NCI-H146 (cell line): ENCODE data around the gene MAP2K1.
"Not testable (repeated sequence)": the region's sequence is repeated elsewhere in the genome, so short reads cannot be mapped to it uniquely, and the experiment has no call there.

Experiments used
- DNase-seq: peaks from one replicate; lab custom pipeline; 2025; lab: John Stamatoyannopoulos, UW

Gene MAP2K1

GRCh38 chr15:66393037-66393436, 6.3 kb downstream of the MAP2K1 start:
- not testable (repeated sequence) for DNase-seq

DNA sequence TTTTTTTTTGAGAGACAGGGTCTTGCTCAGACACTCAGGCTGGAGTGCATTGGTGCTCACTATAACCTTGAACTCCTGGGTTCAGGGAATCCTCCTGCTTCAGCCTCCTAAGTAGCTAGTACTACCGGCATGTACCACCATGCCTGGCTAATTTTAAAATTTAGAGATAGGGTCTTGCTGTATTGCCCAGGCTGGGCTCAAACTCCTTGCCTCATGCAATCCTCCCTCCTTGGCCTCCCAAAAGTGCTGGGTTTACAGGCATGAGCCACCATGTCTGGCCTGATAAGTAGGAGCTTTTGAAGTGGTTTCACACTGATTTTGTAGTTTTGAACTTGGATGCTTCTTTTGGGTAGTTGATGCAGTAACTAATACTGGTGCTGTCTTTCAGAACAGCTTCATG, 7.8 kb downstream of the MAP2K1 start:
- no peak for DNase-seq

DNA sequence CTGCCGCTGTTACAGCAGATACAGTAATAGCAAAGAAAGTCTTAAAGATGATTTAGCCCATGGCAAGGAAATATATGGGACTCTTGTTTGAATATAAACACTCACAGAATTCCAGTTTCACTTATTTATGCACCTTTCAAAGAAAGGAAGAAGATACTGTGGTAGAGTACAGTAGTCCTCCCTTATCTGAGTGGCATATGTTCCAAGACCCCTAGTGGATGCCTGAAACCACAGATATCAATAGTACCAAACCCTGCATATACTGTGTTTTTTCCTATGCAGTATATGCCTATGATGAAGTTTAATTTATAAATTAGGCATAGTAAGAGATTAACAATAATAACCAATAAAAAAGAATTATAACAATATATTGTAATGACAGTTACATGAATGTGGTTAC, 8.2 kb downstream of the MAP2K1 start:
- DNase-seq = no peak

DNA sequence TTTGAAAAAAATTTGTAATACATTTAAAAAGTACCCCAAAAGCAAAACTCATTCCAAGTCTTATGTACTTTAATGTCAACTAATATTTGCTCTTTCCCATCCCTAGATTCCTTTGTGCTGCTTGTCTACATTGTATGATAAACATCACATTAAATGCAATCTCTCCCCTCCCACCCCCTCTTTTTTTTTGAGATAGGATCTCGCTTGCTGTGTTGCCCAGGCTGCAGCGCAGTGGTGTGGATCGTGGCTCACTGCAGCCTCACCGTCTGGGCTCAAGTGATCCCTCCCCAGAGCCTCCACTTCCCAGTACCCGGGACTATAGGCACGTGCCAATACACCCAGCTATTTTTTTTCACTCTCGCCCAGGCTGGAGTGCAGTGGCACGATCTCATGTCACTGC, 12.6 kb downstream of the MAP2K1 start:
- no peak for DNase-seq

DNA sequence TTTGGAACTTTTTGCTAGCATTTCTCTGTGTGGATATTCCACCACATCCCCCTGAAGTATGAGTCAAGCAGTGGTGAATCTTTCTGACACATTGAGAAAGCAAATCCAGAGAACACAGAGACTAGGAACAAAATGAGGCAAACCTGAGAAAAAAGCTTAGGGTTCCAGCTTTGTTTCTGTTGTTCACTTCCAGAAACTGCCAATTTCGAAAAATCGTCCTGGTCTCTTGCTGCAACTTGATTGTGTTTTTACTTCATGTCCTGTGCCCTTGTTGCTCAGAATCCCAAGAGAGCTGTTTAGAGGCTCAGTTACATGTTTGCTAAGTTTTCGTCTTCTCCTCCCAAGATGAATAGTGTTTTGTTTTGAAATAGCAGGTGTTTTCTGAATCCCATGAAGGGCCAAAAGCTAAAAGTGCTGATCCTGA, 13.7 kb downstream of the MAP2K1 start:
- DNase-seq = no peak

GRCh38 chr15:66401130-66402021, 14.7 kb downstream of the MAP2K1 start:
- DNase-seq = no peak

DNA sequence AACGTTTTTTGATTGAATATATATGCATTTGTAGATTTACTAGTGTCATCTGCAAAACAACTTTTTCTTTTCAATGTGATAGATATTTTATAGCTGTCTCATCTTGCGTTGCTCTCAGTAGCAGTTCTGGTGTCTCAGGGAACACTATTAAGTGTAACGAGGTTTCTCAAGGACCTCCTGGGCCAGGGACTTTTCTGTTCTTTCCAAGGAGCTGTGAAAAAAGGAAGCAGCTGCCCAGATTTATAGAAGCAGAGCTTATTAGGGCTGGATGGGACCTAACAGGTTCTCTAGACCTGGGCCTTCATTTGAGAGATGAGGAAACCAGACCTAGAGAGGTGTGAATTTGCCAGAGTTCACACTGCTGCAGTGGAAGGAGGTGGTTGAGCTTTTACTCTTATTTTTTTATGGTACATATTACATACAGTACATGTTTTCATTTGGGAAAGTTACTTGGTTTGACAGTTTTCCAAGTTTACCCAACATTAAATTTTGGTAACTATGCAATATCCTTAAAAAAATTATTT, 16.1 kb downstream of the MAP2K1 start:
- DNase-seq = no peak

GRCh38 chr15:66403323-66403722, 16.6 kb downstream of the MAP2K1 start:
- no peak for DNase-seq

- DNase-seq = no peak
Measured at GRCh38 chr15:66404122-66404521, 17.4 kb downstream of the MAP2K1 start.

DNA sequence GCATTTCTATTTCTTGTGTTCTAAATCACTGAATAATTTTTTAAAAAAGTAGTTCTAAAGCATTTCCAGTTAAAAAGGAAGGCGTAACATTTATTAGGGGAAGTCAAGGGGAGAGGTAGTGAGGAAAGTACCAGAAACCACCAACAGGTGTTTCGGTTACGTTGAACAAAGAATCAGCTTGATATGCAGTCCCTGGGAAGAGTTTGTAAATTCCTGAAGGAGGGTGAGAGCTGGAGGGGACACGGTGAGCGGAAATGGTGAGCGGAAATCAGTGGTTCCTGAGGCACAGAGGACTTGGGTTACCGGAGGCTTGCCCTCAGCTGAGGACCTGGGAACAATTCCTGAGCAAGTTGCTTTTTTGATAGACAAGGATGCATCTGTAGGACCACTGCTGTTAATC, 17.8 kb downstream of the MAP2K1 start:
- no peak for DNase-seq

DNA sequence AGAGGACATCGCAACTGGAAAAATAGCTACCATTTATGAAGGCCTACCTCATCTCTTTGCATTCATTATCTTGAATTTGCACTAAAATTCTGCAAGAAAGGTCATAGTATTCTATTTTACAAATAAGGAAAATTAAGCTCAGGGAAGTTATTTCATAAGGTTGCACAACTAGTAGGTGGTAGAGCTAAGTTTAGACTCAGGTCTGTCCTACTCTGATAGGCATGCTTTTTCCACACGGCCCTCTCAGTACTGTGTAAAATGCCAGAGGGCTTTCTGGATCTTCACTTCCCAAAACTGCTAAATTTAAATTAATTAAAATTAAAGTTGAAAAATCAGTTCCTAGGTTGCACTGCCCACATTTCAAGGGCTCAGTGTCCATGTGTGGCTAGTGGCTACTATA, 18.3 kb downstream of the MAP2K1 start:
- no peak for DNase-seq

GRCh38 chr15:66405615-66406014, 18.9 kb downstream of the MAP2K1 start:
- peak; percentile 39 for DNase-seq

GRCh38 chr15:66408254-66408653, 21.5 kb downstream of the MAP2K1 start:
- DNase-seq = no peak

GRCh38 chr15:66408675-66409282, 22.1 kb downstream of the MAP2K1 start:
- DNase-seq = no peak

DNA sequence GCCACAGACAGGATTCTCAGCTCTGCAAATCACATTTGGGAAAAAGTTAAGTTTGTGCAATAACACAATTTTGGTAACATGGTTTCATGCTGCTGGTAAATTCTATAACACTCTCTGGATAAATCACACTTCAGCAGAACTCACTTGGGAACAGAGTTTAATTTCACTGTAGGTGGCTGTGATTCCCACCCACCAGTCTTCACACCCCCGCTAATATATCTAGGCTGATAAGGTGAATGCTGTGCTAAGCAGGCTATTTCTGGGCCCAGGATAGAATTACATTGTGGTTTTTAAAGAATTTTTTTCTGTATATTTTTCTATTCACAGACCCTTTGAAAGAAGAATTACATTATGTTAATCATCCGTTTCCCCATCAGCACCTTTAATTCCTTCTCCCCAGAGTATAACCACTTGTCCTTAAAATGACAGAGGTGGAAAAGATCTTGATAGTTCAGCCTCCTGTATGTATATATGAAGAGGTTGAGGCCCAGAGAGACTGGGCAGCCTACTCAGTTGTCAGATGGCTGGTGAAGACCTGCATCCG, 22.9 kb downstream of the MAP2K1 start:
- no peak for DNase-seq

DNA sequence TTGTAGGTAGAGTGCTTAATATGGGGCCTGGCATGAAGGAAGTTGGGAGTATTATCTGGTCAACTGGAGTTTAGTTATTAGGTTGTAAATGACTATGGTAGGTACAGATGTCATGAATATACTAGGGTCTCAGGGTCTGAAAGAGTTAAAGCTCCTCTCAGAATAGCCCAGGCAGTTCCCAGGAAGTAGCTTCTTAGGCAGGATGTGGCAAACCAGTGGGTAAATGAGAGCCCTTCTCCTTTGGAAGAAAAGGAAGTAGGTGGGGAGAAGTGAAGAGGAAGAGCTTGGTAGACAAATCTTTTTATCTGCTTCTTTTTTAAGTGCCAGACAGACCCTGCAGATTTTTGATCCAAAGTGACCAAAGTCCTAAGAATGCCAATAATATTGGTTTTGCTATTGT, 24.5 kb downstream of the MAP2K1 start:
- no peak for DNase-seq

DNA sequence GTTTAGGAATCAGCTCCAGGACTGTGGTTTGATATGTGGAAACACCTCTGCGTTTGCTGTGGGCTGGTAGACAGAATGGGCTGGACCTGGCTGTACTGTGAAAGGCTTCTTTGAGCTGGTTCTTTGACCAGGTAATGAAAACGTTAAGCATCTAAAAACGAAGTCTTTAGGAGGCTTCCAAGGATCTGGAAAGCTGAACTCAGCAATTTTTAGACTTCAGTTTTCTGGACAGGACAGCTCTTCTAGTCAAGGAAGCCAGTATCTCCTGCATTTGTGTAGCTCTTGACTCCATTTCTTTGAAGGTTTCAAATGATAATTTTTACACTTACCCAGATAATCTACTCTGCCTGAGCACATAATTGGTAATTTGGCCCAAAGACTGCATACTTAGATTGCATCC, 25.5 kb downstream of the MAP2K1 start:
- DNase-seq = no peak

- DNase-seq = no peak
Measured at GRCh38 chr15:66413579-66413978, 26.9 kb downstream of the MAP2K1 start.

DNA sequence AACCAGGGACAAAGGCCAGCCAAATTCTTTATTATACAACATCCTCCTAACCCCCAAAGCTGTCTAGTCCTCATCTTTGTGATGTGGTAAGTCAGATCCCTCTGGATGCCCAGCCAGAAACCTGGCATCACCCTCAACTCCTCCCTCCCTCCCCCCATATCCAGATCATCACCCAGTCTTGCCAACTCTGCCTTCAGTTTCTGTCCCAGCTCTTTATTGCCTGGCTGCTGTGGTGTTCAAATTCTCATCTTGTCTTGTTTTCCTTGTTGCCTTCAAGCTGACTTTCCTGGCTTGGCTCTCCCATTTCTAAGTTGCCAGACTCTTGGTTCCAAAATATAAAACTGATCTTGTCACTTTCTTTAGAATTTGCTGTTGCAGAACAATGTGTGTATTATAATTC, 28.6 kb downstream of the MAP2K1 start:
- DNase-seq = no peak

- DNase-seq = no peak
Measured at GRCh38 chr15:66417736-66418135, 31.0 kb downstream of the MAP2K1 start.

DNA sequence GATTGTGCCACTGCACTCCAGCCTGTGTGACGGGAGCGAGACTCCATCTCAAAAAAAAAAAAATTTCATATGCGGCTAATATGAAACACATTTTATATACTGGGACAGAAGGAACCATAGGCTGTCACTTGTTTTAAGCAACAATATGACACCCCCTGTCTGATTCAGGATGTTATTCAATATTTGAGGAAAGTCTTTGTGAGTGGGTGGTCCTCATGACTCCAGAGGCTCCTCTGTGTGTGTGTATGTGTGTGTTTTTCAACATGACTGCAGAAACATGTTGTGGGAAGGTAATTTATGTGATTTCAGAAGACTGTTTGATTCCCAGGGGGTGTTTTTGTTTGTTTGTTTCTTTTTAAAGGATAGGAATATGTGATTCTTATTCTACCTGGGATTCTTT, 32.8 kb downstream of the MAP2K1 start:
- no peak for DNase-seq

DNA sequence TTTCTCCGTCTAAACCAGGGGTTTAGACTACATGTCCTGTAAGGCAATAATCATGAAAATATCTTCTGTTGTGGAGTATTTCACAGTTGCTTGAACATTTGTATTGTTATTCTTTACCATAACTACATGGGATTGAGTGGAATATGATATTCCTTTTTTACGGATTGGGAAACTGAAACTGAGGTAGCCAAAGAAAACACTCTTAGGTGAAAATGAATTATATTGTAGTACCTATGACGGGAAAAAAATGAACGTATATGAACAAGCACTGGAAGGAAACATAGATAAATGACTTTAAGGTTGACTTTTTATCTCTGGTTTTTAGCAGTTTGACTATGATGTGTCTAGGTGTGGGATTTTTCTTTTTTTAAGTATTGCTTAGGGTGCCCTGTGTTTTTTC, 35.6 kb downstream of the MAP2K1 start:
- no peak for DNase-seq

GRCh38 chr15:66423149-66423548, 36.4 kb downstream of the MAP2K1 start:
- no peak for DNase-seq
